UCSD-AML1 (cell line): ENCODE data around the gene SSBP3.

ENCODE experiments used
- DNase-seq: peaks from one replicate; lab custom pipeline; 2025; ENCODE audit not compliant: unreplicated experiment; lab: John Stamatoyannopoulos, UW

The SSBP3 gene

DNA sequence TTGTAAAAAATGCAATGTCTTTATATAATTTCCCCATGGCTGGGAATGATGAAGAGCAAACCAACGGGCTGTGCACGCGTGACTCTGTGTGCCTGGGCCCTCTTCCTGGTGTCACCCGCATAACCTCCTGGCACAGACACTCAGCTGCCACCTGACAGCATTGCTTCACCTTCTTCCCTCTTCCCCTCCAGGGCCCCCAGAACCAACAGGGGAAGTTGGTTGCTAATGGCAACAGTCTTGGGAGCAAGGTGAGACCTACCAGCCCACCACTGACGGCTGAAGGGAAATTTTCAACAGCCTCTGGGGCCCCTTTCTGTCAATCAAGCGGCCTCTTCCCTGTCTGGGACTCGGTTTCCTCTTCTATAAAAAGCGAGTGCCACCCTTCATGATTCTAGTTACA is 33.2 kb downstream of the SSBP3 start:
- no peak for DNase-seq

DNA sequence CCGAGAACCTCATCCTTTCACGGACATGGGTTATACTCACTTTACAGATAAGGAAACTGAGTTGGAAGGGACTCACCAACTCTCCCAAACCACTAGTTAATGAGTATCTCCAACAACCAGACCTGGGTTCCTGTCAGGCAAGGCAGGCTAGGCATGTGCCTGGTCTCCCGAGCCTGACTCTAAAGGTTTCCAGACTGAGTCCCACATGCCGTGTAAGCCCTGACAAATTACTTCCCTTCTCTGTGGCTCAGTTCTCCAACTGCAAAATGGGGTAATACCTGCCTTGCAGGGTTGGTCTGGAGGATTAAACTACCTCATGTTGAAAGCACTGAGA is 34.3 kb downstream of the SSBP3 start:
- no peak for DNase-seq

DNA sequence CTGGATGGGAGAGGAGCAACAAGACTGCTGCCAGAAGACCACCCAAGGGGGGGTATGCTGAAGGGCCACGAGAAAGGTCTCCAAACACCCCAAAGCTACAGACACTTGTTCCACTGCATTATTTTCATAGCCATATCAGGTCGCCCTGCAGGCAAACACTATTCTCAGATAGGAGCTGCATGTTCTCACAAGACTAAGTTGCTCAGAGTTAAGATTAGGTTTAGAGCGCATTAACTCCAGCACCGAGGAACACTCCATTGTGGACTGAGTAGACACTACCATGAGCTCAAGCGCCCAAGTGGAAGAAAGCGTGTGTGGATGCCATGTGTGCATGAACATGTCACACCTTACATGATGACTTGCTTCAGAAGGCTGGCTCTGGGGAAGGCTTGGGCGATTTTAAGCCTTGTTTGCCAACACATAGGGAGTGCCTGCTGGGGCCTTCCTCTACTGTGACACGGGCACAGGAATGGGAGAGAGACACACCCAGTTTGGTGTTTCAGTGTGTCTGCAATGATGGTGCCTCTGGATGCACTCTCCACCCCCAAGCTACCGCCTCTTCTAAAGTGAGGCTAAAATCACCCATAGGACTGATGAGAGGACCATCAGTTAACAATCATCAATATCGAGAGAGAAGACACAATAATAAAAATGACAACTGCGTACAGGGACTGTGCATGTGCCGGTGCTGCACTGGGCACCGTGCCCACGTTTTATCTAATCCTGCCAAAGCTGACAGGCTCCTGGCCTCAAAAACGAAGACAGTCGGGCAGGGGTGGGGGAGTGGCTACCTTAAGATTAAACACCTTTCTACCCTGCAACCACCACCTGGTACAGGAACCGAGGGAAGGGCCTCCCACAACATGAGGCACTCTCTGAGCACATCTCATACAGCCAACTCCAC is 34.9 kb downstream of the SSBP3 start:
- no peak for DNase-seq

DNA sequence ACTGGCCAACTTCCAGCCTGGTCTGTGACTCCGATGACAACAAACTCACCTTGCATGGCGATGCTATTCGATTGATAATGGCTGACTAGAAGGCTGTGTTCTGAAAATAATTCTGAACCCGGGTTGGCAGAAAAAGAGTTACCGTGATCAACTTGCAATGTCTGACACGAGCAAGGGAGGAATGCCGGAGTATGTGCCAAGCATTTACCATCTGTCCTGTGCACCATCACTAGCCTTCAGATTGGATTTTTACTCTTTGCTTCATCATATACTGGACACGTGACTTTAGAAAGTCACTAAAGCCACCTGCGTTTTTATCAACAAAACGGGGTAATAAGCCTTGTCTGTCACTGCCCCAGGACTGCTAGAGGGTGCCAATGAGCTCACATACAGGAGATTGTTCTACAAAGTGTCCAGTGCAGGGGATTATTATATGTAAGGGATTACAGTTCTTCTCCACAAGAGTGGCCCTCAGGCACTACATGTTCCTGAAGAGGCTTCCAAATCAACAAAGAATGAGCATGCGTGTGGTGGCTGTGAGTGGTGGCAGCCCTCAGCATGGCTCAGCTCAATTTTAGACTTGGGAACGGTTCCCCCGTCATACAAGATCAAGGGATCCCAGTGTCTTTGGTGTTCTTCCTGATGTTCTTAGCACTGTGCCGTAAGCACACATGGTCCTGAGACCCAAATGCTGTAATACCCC is 35.8 kb downstream of the SSBP3 start:
- no peak for DNase-seq

DNA sequence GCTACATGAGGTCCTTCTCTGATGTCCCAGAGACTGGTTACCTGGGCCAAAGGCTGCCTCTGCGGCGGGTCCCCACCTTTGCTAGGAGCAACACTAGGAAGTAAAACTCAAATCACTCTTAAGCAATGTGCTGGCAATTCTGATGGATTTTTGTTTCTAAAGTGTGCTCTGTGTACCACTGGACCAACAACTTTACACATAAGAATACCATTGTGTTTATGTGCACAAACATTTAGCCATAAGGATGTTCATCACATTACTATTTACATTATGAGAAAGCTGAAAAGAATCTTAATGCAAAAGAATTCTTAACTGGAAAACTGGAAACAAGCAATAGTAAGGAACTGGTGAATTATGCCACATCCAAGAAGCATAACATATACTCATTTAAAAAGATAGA is 38.6 kb downstream of the SSBP3 start:
- DNase-seq: no peak

DNA sequence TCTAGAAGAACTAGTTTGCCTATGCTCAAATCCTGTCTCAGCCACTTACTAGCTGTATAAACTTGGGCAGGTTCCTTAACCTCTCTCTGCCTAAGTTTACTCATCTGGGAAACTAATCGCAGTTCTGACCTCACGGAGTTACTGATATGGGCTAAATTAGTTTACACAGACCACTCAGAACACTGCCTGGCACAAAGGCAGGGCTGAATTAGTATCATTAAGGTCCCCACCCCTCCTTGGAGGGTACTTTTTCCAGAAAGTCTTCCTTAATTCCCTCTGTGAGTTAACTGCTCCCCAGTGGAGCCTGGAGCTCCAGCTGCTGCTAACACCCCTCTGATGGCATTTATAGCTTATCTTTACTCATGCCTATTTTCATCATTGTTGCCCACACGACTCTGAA is 40.3 kb downstream of the SSBP3 start:
- no peak for DNase-seq

DNA sequence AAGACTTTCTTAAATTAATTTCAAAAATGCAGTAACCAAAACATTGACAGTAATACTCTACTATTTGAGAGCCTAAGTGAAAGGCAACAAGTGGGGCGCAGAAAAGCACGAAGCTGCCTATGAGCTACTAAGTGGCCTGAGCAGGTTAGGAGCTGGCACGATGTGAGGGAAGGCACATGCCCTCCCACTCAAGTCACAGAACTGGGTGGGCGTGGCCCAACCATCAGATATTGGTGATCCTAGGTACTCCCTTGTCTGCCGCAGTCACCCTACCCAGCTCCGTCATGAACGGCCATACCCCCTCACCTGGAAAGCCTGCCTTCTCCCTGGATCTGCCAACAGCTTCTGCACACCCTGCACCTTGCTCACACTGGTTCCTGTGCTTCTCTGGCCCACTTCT is 40.8 kb downstream of the SSBP3 start:
- no peak for DNase-seq

DNA sequence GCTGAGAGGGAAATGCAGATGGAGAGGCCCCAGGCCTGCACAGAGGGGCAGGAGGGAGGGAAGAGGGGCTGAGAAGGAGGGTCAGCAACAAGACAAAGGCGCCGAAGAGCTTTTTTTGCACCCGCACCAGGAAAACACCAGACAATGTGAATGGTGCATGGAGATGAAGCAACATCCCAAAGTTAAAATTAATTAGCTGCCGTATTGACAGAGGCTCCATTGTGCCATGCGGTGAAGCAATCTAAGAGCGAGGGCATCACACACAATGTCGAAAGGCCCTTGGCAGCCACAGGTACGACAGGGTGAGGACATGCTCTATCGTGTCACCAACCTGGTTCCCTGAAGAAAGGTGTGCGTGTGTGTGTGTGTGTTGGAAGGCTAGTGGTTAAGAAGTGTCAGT is 41.2 kb downstream of the SSBP3 start:
- no peak for DNase-seq

DNA sequence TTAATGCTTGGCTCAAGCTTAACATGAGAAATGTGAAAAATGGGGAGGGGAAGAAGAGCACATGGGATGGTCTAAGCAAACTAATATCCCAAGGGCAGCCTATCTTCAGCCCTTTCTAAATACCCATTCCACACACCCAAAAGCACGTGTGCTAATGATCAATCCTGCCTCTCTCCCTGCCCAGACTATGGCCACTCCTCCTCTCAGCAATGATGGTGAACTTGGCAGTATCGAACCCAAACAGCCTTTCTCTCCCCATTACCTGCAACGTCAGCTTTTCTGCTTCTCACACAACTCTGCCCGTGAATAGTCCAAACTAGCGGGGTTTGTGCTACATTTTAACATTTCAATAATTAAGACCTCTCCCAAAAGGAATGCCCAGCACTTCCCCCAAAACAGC is 41.6 kb downstream of the SSBP3 start:
- DNase-seq: no peak

DNA sequence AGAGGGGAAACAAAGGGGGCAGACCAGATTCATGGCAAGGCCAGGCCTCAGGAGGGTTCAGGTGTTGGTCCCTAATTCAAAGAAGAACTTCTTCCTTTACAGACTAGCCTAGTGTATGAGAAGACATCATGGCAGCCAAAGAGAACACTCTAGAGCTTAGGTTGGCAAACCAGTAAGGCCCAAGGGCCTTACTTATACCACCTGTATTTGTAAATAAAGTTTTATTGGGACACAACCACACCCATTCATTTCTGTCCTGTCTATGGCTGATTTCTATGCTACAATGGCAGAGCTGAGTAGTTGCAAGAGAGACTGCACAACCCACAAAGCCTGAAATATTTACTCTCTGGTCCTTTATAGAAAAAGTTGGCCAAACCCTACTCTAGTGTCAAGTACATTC is 42.3 kb downstream of the SSBP3 start:
- DNase-seq: no peak

DNA sequence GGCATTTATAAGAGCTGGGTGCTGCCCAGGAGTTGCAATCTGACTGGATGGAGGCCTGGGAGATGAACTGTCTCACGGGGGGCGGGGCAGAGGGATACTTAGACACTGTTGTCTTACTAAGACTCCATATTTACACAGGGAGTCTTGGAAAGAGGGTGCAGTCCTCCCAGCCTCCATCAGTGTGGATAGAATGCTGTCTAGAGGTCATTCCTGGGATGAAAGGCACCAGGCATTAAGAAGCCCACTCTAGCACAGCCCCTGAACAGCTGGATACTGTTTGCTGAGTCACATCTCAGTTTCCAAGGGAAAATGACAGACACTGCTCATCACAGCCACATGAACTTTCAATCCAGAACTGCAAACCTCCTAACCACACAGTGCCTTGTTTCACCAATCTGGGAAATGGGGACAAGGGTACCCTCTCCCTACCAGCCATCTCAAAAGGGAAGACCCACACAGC is 43.3 kb downstream of the SSBP3 start:
- DNase-seq: no peak

DNA sequence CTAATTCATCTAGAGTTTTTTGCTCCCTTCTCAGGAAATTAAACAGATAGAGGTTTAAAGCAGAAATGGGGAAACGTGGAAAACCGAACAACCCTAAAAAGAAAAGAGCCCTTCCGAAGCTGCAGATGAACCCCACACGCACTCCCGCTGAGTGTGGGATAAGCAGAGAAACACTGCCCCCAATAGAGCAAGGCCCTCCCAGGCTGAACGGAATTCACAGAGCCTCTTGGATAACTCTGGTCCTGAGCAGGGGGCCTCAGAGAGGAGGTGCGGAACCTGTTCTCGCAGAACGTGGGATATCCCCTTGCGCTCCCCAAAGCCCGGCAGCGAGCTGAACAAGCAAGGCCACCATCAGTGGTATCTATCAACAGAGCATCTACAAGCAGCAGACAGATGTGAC is 44.9 kb downstream of the SSBP3 start:
- DNase-seq: no peak

DNA sequence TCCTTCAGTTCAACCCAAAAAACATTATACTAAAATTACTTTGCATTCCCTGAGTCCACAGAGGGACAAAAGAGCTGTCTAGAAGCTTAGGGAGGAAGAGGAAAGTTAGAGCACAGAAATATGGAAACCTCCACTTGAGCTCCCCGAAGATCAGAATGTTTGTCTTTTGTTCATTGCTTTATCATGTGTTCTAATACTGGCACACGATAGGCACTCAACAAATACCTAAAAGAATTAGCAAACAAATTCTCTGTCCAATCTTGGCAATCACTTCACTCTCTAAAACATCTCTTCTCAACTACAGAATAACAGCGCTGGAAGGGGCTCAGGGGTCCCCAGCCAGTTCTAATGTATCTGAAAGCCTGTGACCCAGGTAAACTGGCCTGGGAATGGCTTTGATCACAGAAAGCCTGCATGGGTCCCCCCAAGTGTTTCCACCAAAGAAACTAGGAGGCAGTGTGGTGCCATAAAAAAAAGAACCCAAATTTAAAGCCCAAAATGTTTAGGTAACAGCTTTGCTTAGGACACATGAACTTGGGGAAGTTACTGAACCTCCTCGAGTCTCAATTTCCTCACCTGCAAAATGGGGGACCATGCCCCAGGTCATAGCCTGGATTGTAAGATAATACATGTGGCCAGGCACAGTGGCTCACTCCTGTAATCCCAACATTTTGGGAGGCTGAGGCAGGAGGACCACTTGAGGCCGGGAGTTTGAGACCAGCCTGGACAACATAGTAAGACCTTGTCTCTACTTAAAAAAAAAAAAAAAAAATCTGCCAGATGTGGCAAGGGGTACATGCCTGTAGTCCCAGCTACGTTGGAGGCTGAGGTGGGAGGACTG is 45.8 kb downstream of the SSBP3 start:
- no peak for DNase-seq

DNA sequence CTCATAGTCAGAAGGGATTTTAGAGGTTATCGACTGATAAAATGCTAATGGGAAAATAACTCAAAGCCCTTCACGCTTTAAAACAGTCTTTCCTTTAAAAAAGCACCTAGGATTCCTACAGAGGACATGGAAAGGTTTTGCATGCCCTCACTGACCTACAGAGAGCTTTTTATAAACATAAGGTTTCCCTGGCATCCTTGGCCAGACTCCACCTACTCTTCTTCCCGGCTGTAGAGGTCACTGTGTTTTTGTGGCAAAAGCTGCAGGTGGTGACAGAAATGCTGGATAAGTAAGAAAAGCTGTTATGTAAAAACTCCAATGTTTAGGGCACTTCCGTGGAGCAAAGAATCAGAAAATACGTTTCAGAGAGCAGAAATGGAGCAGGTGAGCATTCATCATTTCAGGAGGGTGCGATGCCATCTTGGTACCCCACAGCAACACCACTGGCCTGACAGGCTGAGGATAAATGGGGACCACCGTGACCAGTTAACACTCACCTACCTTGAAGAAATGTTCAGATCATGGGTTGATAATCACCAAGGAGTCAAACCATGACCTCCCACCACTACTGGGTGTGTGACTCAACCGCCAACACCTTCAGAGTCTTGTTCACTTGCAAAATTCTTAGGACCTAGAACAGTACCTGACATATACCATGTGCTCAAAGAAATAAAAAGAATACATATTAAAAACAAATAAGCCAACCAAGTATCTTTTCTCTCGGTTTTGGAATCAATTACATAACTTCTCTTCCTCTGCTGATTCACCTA is 46.6 kb downstream of the SSBP3 start:
- no peak for DNase-seq

DNA sequence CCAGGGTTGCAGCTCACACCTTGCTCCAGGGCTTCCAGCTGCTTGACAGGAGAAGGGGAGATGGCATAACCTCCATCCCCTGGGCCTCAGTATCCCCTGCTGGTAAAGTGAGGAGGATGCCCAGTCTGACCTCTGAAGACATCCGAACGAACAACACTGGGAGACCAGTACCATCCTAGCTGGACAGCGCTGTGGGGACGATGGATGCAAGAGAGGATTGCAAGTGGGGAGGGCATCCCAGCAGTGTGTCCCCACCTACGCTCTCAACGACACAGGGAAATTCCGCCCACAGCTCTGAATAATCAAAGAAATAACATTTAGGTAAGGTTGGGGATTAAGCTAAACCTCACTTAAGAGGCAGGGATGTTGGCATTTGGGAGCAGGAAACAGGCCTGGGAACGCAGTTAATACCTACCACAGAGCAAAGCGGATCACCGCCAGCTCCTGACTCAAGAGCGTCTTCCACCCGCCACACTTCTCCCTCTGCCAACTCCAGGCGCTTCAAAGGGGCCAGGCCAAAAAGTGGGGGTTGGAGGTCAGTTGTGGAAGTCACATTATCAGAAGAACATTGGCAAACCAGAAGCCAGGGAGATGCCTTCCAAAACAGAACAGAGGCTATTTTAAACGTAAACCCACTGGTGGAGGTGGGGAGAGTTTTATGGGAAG is 47.6 kb downstream of the SSBP3 start:
- no peak for DNase-seq

DNA sequence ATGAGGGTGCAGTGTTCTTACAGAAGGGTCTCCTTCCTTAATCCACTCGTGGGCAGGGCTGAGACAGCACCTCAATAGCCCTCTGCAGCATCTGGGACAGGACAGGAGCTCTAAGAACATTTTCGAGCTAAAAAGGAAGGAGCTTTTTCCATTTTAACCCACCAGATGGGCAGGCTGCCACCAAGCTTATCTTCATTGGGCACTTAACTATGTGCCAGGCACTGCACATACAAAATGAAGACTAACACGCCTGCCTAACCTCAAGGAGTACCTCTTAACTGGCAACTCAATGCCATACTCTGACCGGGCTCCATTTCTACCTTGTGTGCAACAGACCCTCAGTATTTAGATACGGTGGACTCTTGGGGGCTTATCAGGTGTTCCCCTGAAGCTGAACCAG is 48.2 kb downstream of the SSBP3 start:
- DNase-seq: no peak

DNA sequence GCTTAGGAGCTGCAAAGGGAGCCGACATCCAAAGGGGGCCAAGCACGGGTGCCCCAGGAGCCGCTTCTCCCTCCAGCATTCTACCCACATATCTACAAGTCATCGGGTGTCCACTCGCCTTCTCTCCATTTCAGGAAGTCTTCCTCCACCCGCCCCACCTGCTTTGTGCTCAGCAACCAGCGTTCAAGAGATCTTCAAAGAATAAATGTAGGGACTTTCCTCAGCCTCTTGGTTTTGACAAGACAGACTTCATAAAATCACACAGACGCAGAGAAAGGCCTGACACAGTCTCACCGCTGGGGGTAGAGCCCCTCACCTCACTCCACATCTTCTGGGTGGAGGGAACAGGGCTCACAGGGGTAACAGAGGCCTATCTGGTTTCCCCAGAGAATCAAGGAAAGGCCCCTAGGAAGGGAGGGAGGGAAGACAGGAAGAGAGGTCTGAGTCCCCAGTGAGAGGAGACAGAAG is 49.5 kb downstream of the SSBP3 start:
- DNase-seq: no peak

DNA sequence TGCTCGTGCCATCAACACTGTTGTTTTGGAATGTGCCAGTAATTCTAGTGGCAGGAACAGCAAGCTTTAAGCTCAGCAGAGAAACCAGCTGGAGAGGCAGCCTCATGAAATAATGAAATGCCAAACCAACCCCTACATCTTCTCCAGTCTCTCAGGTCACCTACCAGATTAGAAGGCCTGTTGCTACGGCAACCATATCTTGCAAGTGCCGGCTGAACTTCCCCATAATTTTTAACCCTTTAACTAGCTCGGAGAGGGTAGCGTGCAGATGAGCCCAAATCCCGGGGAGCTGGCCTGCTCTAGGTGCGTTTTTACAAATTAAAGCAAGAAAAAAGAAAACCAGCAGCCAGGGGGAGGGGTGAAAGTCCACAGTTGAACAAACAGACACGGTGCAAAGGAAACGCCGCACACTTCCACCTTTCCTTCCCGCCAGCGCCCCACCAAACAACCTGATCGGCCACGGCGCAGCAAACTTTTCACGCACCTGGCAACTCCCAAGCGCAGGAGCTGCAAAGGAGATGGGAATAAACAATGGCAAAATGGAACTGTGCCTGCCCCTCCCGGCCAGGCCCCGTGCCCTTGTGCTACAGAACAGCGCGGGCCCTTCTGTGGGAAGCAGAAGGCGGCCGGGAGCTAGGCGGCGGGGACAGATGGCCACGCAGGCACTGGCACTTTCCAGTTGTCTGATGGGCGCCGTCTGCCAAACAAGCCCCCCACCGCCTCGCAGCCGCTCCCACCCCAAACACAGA is 50.1 kb downstream of the SSBP3 start:
- DNase-seq: no peak

DNA sequence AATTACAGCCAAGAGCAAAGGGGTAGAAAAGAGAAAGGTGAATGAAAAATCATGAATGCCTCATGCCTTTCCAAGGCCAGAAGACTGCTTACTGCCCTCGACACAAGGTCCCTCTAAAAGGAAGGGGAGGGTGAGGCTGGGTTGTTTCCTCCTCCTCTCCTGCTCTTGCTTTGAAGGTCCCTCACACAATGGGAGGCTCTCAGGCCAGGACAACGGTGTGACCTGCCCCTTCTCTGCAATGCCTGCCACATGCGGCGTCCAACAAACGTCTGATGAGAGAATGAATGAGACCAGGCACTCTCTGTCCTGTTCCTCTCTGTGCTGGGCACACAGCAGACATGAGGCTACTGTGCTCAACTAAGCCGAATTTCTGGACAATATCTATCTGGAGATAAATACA is 51.3 kb downstream of the SSBP3 start:
- no peak for DNase-seq

DNA sequence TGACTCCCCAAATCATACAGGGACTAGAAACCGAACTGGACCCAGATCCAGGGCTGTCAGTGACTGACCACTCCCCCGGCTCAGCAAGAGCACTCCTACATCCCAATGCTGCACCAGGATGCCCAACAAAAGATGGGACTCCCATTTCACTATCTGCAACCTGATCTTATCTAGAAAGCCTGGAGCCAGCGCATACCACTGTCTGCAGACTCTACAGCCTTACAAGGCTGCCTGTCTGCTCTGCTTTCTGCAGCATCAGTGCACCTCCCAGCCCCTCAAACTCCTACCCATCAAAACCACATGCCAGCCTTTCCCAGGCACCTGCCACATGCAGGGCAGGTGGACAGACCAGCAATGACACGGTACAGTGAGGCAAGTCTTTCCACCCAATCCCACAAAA is 52.2 kb downstream of the SSBP3 start:
- DNase-seq: no peak
